OCI-LY7 (cell line): Measurements from ENCODE around the gene ZNF644. TPM values are rescaled to one million over a fixed set of nuclear protein-coding genes. Genes with fewer than 3 reads are reported as not detected.
A peak's percentile ranks its signal among the peaks of the same experiment; 100 is the strongest.

Source experiments
- BruUV-seq: library from RNA; stranded (reverse); fragments of 400-500 nt; replicated peaks from 2 replicates; lab custom pipeline; 2021; lab: Mats Ljungman, UMichigan
- CTCF ChIA-PET: fragments of 300-600 bp; sonication (Branson Sonifier 250); formaldehyde crosslinking; loops from one replicate; lab custom pipeline; 2022; ENCODE audit warnings: antibody characterized with exemption; ENCODE audit not compliant: unreplicated experiment; lab: Charles Lee
- POLR2A ChIA-PET: fragments of 300-600 bp; sonication (Branson Sonifier 250); formaldehyde crosslinking; loops from one replicate; lab custom pipeline; 2022; ENCODE audit warnings: antibody characterized with exemption; lab: Charles Lee
- DNase-seq: peaks from one replicate; pipeline ENCODE4 v3.0.0-alpha.2; 2015; ENCODE audit warnings: low spot score
- H2AFZ ChIP-seq: fragments of 200-600 bp; sonication (generic), shearing (Covaris generic); 2 replicates; pipeline ENCODE4 v1.6.1; 2014; ENCODE audit warnings: mild to moderate bottlenecking, antibody characterized with exemption, low read length, moderate library complexity
- H3K27ac ChIP-seq: fragments of 200-600 bp; sonication (generic); 2 replicates; pipeline ENCODE4 v1.5.1; 2014; ENCODE audit warnings: mixed run types, low read depth, mild to moderate bottlenecking, moderate library complexity, low read length, inconsistent platforms; ENCODE audit not compliant: poor library complexity, severe bottlenecking
- H3K36me3 ChIP-seq: fragments of 200-600 bp; sonication (generic); 2 replicates; pipeline ENCODE4 v1.6.1; 2014; ENCODE audit warnings: mild to moderate bottlenecking, antibody characterized with exemption, low read length, moderate library complexity, mixed read lengths; ENCODE audit not compliant: insufficient read depth
- H3K4me1 ChIP-seq: fragments of 200-600 bp; sonication (generic); 2 replicates; pipeline ENCODE4 v1.5.1; 2014; ENCODE audit warnings: mild to moderate bottlenecking, low read length; ENCODE audit not compliant: insufficient read depth, poor library complexity, severe bottlenecking
- H3K4me2 ChIP-seq: fragments of 200-600 bp; sonication (generic); 2 replicates; pipeline ENCODE4 v1.6.1; 2014; ENCODE audit warnings: mild to moderate bottlenecking, low read length
- H3K4me3 ChIP-seq: fragments of 200-600 bp; sonication (generic); 2 replicates; pipeline ENCODE4 v1.5.1; 2014; ENCODE audit warnings: mild to moderate bottlenecking, low read depth, low read length; ENCODE audit not compliant: poor library complexity, severe bottlenecking
- H3K79me2 ChIP-seq: fragments of 200-600 bp; sonication (generic); 2 replicates; pipeline ENCODE4 v1.6.1; 2016; ENCODE audit warnings: low read depth, mild to moderate bottlenecking, low read length, moderate library complexity, mixed read lengths; ENCODE audit not compliant: insufficient read depth
- H3K9me2 ChIP-seq: fragments of 200-600 bp; sonication (generic); 2 replicates; pipeline ENCODE4 v1.6.1; 2016; ENCODE audit warnings: mild to moderate bottlenecking, low read length, mixed read lengths; ENCODE audit not compliant: insufficient read depth
- H3K9me3 ChIP-seq: fragments of 200-600 bp; sonication (generic); 2 replicates; pipeline ENCODE4 v1.6.1; 2014; ENCODE audit warnings: mild to moderate bottlenecking, mixed run types, low read length, mixed read lengths
- H4K20me1 ChIP-seq: fragments of 200-600 bp; sonication (generic); 2 replicates; pipeline ENCODE4 v1.6.1; 2014; ENCODE audit warnings: mild to moderate bottlenecking, antibody characterized with exemption, low read length, moderate library complexity, mixed read lengths; ENCODE audit not compliant: insufficient read depth
- EZH2phosphoT487 ChIP-seq: fragments of 200-600 bp; sonication (generic); IDR thresholded peaks from 2 replicates; pipeline ENCODE4 v1.6.1; 2018; ENCODE audit warnings: low read depth, borderline replicate concordance, mild to moderate bottlenecking, mixed run types, antibody characterized with exemption, low read length, moderate library complexity, mixed read lengths
- intact Hi-C: fragments of 100-400 bp; cut with micrococcal nuclease; formaldehyde crosslinking; loops from one replicate; pipeline ENCODE4 v1.10.0; 2022; ENCODE audit not compliant: unreplicated experiment
- total RNA-seq, 2 experiments: library from RNA; depleted of rRNA in 1 of 2; stranded (reverse); fragments of >200 nt in 1 of 2; shearing (Covaris generic) in 1 of 2; gene quantifications; 2 replicates each; pipeline ENCODE4 v1.2.3, GENCODE V29; 2014 to 2022
- TF ChIP-seq, protein P1 (sequence below): fragments of 200-600 bp; sonication (generic); conservative IDR thresholded peaks from 2 replicates; pipeline ENCODE4 v1.5.1; 2014; ENCODE audit warnings: mild to moderate bottlenecking, antibody characterized with exemption, low read length, moderate library complexity, mixed read lengths

Gene ZNF644
- total RNA-seq, 2 experiments from 2014 or later = 56.6 to 65.1 TPM

GRCh38 chr1:91011726-91012125, 10.1 kb downstream of the ZNF644 start:
- H3K9me3 ChIP-seq = no peaks in the 10 kb centered on the region
- peaks cover 100% of the 10 kb centered on the region for H3K79me2 ChIP-seq
- H3K4me1 ChIP-seq = peaks cover 5% of the 10 kb centered on the region
- no peak overlapping the region for H3K4me2 ChIP-seq
- H3K9me2 ChIP-seq = no peaks in the 10 kb centered on the region
- TF ChIP-seq, protein P1, sequence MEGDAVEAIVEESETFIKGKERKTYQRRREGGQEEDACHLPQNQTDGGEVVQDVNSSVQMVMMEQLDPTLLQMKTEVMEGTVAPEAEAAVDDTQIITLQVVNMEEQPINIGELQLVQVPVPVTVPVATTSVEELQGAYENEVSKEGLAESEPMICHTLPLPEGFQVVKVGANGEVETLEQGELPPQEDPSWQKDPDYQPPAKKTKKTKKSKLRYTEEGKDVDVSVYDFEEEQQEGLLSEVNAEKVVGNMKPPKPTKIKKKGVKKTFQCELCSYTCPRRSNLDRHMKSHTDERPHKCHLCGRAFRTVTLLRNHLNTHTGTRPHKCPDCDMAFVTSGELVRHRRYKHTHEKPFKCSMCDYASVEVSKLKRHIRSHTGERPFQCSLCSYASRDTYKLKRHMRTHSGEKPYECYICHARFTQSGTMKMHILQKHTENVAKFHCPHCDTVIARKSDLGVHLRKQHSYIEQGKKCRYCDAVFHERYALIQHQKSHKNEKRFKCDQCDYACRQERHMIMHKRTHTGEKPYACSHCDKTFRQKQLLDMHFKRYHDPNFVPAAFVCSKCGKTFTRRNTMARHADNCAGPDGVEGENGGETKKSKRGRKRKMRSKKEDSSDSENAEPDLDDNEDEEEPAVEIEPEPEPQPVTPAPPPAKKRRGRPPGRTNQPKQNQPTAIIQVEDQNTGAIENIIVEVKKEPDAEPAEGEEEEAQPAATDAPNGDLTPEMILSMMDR = no peak
- no peak for TF ChIP-seq EZH2phosphoT487
- no peak overlapping the region for H3K27ac ChIP-seq
- POLR2A ChIA-PET = interaction anchor here (0.9 to 1.3 kb wide), 2 partner anchors 9 to 13 kb away, joined by 3 to 4 read pairs; no protein-coding TSS in a partner anchor
- no peak overlapping the region for H2AFZ ChIP-seq
- peaks cover 63% of the 10 kb centered on the region for H3K36me3 ChIP-seq
- H4K20me1 ChIP-seq = peaks cover 40% of the 10 kb centered on the region; the same call in 1 of the 2 replicates
- no peak overlapping the region for H3K4me3 ChIP-seq
- intact Hi-C loops = no loop called here
- DNase-seq = no peak
- BruUV-seq = no TSS peak
- CTCF ChIA-PET = no interaction called here

DNA sequence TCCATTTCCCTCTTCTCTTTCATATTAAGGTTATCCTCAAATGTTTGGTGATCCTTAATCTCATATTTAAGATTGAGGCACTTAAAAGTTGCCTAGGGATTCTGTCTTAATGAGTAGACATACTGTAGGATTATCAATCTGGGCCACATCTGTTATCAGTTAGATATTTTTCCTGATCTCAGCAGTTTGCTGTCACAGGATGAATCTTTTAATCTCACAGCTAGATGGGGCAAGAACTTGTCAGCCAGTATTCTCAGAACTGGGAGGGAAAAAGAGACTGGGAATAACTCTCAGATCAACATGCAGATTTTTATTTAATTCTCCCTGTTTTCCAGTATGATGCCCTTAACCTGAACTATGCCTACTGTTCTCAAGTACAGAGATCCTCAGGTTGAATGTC, 14.0 kb downstream of the ZNF644 start:
- intact Hi-C loops = no loop called here
- no peak overlapping the region for H2AFZ ChIP-seq
- no peak overlapping the region for H3K4me2 ChIP-seq
- peaks cover 63% of the 10 kb centered on the region for H3K36me3 ChIP-seq
- H3K27ac ChIP-seq = no peak overlapping the region
- H3K4me3 ChIP-seq = no peak overlapping the region
- peaks cover 95% of the 10 kb centered on the region for H3K79me2 ChIP-seq
- peaks cover 28% of the 10 kb centered on the region; the same call in 1 of the 2 replicates for H4K20me1 ChIP-seq
- H3K4me1 ChIP-seq = peaks cover 5% of the 10 kb centered on the region
- H3K9me3 ChIP-seq = peaks cover 23% of the 10 kb centered on the region; the same call in 1 of the 2 replicates
- POLR2A ChIA-PET = interaction anchor here (3.1 kb wide), 1 partner anchor 11 kb away, joined by 11 read pairs; no protein-coding TSS in a partner anchor
- no peak for DNase-seq
- no peak for TF ChIP-seq EZH2phosphoT487
- TF ChIP-seq, protein P1 = no peak
- BruUV-seq = no TSS peak
- H3K9me2 ChIP-seq = no peaks in the 10 kb centered on the region
- CTCF ChIA-PET = no interaction called here

DNA sequence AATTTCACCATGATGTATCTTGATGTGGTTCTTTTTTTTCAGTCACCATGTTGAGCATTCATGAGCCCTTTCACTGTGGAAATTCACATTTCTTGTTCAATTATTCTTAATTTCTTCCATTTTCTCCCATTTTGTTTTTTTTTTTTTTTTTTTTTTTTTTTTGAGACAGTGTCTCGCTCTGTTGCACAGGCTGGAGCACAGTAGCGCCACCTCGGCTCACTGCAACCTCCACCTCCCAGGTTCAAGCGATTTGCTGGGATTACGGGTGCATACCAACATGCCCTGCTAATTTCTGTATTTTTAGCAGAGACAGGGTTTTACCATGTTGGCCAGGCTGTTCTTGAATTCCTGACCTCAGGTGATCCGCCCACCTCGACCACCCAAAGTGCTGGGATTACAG, 14.7 kb downstream of the ZNF644 start:
- Histone ChIP-seq H4K20me1 (peaks cover 27% of the 10 kb centered on the region; the same call in 1 of the 2 replicates), H3K27ac (no peak overlapping the region), H3K79me2 (peaks cover 90% of the 10 kb centered on the region), H3K9me3 (peaks cover 23% of the 10 kb centered on the region; the same call in 1 of the 2 replicates), H3K4me1 (peaks cover 4% of the 10 kb centered on the region), H3K4me2 (no peak overlapping the region), H3K36me3 (peaks cover 62% of the 10 kb centered on the region), H2AFZ (no peak overlapping the region), H3K9me2 (no peaks in the 10 kb centered on the region), H3K4me3 (no peak overlapping the region)
- BruUV-seq = no TSS peak
- TF ChIP-seq, protein P1 = peak; percentile 41; the same call in 1 of the 2 replicates
- TF ChIP-seq EZH2phosphoT487 = no peak
- CTCF ChIA-PET = no interaction called here
- intact Hi-C loops = no loop called here
- DNase-seq = no peak
- POLR2A ChIA-PET = interaction anchor here (0.7 kb wide), 2 partner anchors 122 to 1665 kb away, joined by 3 to 4 read pairs; no protein-coding TSS in a partner anchor
